Activated T-cell treated with anti-CD3 and anti-CD28 coated beads, Interleukin-2, amount 50 U/mL, for 4 hours (primary cell): ENCODE measurements around the gene VASP. TPM values are rescaled to one million over a fixed set of nuclear protein-coding genes. Genes with fewer than 3 reads are reported as not detected.

Source experiments
- ATAC-seq, 2 donors: fragments of 200-7000 bp; cut with Tn5 transposase; one replicate each; pipeline ENCODE4 v1.10.0; 2021
- DNase-seq: peaks from one replicate; pipeline ENCODE4 v3.0.0-alpha.2; 2020
- H3K27me3 Mint-ChIP-seq: one replicate; pipeline ENCODE4 v1.8.0; 2021; ENCODE audit warnings: low read depth, mixed read lengths
- H3K36me3 Mint-ChIP-seq: one replicate; pipeline ENCODE4 v1.8.0; 2022; ENCODE audit warnings: mixed read lengths; ENCODE audit not compliant: insufficient read depth
- H3K4me1 Mint-ChIP-seq: one replicate; pipeline ENCODE4 v1.8.0; 2021; ENCODE audit warnings: low read depth, mixed read lengths
- H3K4me3 Mint-ChIP-seq: one replicate; pipeline ENCODE4 v1.8.0; 2021; ENCODE audit warnings: mild to moderate bottlenecking, moderate library complexity, mixed read lengths
- H3K9me3 Mint-ChIP-seq: one replicate; pipeline ENCODE4 v1.8.0; 2021; ENCODE audit warnings: mixed read lengths
- total RNA-seq, 3 donors: library from RNA; stranded (reverse); gene quantifications; one replicate each; pipeline ENCODE4 v1.2.1, GENCODE V29; 2021

Gene VASP
- total RNA-seq, 3 donors from 2014 or later: 135 to 164 (median 157) TPM

DNA sequence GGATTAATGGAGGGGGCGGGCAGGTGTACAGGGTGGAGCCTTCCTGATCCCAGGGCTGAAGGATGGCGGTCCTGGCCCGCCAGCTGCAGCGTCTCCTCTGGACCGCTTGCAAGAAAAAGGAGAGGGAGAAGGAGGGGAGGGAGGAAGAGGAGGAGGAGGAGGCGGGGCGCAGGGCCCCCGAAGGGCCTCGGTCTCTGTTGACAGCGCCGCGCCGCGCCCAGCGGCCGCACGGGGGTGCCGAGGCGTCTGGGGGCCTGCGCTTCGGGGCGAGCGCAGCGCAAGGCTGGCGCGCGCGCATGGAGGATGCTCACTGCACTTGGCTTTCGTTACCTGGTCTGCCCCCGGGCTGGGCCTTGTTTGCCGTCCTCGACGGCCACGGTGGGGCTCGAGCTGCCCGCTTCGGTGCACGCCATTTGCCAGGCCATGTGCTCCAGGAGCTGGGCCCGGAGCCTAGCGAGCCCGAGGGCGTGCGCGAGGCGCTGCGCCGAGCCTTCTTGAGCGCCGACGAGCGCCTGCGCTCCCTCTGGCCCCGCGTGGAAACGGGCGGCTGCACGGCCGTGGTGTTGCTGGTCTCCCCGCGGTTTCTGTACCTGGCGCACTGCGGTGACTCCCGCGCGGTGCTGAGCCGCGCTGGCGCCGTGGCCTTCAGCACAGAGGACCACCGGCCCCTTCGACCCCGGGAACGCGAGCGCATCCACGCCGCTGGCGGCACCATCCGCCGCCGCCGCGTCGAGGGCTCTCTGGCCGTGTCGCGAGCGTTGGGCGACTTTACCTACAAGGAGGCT is 8.7 kb upstream of the VASP start, which contains the start of gene PPM1N:
TSS of gene PPM1N (plus strand) at position 33 of the 785 bp plus-strand sequence. CDS start at position 63, 30 bp downstream.
- ATAC-seq (peak; percentile 58 to 71), DNase-seq (peak; percentile 62)
- Mint-ChIP-seq H3K9me3 (no peaks in the 10 kb centered on the region), H3K4me3 (peak within 1 kb of the TSS; percentile 78), H3K36me3 (peaks cover 4% of the 10 kb centered on the region), H3K27me3 (peaks cover 15% of the 10 kb centered on the region), H3K4me1 (peaks cover 34% of the 10 kb centered on the region)

DNA sequence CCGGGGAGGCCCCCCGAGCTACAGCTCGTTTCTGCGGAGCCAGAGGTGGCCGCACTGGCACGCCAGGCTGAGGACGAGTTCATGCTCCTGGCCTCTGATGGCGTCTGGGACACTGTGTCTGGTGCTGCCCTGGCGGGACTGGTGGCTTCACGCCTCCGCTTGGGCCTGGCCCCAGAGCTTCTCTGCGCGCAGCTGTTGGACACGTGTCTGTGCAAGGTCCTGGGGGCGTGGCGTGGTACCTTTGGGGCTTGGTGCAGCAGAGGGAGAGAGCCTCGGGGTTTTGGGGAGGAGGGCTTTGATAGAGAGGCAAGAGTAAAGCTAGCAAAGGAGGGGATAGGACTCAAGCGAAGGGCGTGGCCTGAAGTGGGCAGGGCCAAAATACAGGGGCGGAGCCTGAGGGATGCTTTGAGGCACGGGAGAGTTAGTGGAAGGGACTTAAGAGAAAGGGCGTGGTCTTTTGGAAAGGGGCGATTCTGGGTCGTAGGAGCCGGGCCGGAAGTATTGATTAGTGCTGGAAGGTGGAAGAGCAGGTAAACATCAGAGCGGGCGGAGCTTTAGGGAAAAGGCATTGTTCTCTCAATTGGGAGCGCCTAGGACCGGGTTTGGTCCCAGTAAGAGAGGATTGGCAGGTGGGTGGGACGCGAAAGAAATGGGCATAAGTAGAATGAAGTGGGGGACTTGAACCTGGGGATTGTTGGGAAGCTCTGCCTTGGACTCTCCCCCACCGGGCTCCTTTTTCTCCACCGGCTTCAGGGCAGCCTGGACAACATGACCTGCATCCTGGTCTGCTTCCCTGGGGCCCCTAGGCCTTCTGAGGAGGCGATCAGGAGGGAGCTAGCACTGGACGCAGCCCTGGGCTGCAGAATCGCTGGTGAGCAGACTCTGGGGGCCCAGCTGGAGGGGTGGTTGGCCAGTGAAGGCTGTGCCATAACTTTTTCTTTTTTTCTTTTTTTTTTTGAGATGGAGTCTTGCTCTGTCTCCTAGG is 7.8 kb upstream of the VASP start:
- H3K4me3 Mint-ChIP-seq: peak overlapping the region; percentile 62
- ATAC-seq (peak; percentile 10 to 22), DNase-seq (peak; percentile 60)
- H3K27me3 Mint-ChIP-seq: peaks cover 11% of the 10 kb centered on the region
- H3K4me1 Mint-ChIP-seq: peaks cover 32% of the 10 kb centered on the region
- peaks cover 4% of the 10 kb centered on the region for H3K36me3 Mint-ChIP-seq
- H3K9me3 Mint-ChIP-seq: no peaks in the 10 kb centered on the region

DNA sequence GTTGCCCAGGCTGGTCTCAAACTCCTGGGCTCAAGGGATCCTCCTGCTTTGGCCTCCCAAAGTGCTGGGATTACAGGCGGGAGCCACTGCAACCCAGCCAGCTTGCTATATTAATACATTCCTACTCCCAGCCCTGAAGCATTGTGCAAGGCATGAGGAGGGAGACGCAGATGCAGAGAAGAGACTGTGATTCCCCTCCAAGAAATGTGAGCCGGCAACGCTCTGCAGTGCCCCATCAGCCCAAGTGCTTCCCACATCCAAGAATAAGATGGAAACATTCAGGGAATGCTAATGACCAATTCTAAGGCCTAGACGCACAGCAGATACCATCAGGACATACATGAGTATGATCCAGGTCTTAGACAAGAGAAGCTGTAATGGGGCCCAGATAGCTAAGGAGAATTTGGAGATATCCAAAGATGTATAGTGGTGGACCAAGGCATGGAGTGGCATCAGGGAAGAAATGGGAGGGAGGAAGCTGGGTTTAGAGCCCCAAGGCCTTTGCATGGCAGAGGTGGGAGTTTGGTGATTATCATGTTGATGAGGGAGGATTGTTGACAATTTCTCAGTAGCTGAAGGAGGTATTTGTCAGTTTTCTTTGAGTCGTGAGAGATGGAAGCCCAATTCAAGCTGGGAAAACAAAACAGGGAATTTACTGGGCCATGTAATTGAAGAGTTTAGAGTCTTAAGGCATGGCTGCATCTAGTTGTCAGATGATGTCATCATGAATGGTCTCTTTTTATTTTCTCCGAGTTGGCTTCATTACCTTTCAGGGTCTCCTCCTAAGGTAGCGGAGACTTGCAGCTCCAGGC is 6.2 kb upstream of the VASP start:
- Mint-ChIP-seq H3K36me3 (peaks cover 4% of the 10 kb centered on the region), H3K4me1 (peaks cover 35% of the 10 kb centered on the region), H3K27me3 (peaks cover 2% of the 10 kb centered on the region), H3K4me3 (no peak overlapping the region), H3K9me3 (no peaks in the 10 kb centered on the region)
- DNase-seq: no peak
- ATAC-seq: no peak

DNA sequence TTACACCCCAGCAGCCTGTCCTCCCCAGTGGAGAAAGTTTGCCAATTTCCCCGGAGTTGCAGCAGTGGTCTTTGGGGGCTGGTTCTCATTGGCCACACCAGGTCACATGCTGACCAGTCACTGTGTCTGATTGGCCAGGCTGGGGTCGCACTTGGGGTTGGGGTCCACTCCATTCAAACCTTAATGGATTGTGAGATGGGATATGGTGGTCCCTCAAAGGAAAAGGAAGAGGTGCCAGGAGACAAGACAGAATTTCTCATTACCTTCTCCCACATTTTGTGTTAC is 5.6 kb upstream of the VASP start:
- H3K4me1 Mint-ChIP-seq: peaks cover 37% of the 10 kb centered on the region
- H3K27me3 Mint-ChIP-seq: peaks cover 2% of the 10 kb centered on the region
- H3K36me3 Mint-ChIP-seq: peaks cover 4% of the 10 kb centered on the region
- no peak for DNase-seq
- no peak for ATAC-seq
- H3K4me3 Mint-ChIP-seq: no peak overlapping the region
- H3K9me3 Mint-ChIP-seq: no peaks in the 10 kb centered on the region

DNA sequence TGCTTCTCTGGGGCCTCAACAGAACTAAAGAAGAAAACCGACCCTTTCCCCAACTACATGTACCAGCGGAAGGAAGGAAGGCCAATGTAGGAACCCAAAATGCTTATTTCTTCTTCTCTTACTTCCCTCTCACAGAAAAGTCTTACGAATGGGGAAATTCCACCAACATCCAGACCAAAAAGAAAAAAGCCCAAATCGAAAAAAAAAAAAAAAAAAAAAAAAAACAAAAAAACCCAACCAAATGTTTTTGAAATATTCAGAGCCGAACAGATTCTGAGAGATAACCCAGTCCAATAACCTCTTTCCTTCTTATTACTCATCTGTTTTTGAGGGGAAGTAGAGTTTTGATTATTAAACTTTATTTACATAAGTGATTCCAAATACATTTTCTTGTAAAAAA is 5.2 kb upstream of the VASP start:
- no peak for ATAC-seq
- H3K4me1 Mint-ChIP-seq: peaks cover 35% of the 10 kb centered on the region
- H3K4me3 Mint-ChIP-seq: no peak overlapping the region
- H3K27me3 Mint-ChIP-seq: peaks cover 2% of the 10 kb centered on the region
- DNase-seq: no peak
- H3K36me3 Mint-ChIP-seq: peaks cover 4% of the 10 kb centered on the region
- no peaks in the 10 kb centered on the region for H3K9me3 Mint-ChIP-seq

DNA sequence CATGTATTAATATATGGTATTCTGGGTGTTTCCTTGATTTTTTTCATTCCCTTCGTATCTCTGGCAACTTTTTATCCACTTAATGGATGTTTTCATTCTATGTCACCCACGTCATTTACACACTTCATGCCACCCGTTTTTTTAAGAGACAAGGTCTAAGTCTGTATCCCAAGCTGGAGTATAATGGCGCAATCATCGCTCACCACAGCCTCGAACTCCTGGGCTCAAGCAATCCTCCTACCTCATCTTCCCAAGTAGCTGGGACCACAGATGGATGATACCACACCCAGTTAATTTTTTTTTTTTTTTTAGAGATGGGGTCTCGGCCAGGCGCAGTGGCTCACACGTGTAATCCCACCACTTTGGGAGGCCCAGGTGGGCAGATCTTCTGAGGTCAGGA is 3.4 kb upstream of the VASP start:
- H3K36me3 Mint-ChIP-seq: peaks cover 4% of the 10 kb centered on the region
- no peak for DNase-seq

DNA sequence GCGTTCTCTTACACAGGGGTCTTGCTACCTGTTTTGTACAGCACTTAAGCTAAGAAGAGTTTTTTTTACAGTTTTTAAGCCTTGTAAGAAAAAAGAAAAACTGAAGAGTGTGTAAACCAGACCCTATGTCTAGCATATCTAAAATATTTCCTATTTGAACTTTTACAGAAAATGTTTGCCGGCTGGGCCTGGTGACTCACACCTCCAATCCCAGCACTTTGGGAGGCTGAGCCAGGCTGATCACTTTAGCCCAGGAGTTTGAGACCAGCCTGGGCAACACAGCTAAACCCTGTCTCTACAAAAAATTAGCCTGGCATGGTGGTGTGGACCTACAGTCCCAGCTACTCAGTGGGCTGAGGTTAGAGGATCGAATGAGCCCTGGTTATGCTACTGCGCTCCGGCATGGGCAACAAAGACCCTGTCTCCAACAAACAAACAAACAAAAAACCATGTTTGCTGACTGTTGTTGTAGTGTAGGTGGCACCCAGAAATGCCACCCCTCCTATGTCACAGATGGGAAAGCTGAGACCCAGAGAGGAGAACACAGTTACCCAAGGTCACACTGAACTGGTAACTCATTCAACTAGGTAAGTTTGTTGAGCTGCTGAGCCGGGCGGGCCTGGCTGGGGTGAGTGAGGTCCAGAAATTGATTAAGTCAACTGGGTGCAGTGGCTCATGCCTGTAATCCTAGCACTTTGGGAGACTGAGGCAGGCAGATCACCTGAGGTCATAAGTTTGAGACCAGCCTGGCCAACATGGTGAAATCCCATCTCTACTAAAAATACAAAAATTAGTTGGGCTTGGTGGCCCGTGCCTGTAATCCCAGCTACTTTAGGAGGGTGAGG is 1.9 kb upstream of the VASP start:
- Mint-ChIP-seq H3K27me3 (no peaks in the 10 kb centered on the region), H3K36me3 (peaks cover 4% of the 10 kb centered on the region), H3K4me1 (peaks cover 28% of the 10 kb centered on the region), H3K9me3 (no peaks in the 10 kb centered on the region), H3K4me3 (peak overlapping the region; percentile 75)
- ATAC-seq (no peak), DNase-seq (no peak)

More for the DNA sequence above, 3.4 kb upstream of the VASP start:
- Mint-ChIP-seq H3K4me1 (peaks cover 25% of the 10 kb centered on the region), H3K27me3 (peaks cover 2% of the 10 kb centered on the region), H3K9me3 (no peaks in the 10 kb centered on the region), H3K4me3 (no peak overlapping the region)
- ATAC-seq: no peak

DNA sequence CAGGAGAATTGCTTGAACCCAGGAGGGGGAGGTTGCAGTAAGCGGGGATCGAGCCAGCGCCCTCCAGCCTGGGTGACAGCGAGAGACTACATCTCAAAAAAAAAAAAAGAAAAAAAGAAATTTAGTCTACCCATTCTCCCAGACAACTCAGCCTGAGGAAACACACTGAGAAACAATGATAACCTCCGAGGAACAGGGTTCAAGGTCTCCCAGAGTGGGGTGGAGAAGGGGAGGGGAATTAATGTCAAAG is 1.4 kb upstream of the VASP start:
- peaks cover 4% of the 10 kb centered on the region for H3K36me3 Mint-ChIP-seq
- ATAC-seq (no peak), DNase-seq (no peak)
- H3K27me3 Mint-ChIP-seq: no peaks in the 10 kb centered on the region
- H3K9me3 Mint-ChIP-seq: no peaks in the 10 kb centered on the region
- H3K4me3 Mint-ChIP-seq: peak overlapping the region; percentile 75
- peaks cover 29% of the 10 kb centered on the region for H3K4me1 Mint-ChIP-seq

DNA sequence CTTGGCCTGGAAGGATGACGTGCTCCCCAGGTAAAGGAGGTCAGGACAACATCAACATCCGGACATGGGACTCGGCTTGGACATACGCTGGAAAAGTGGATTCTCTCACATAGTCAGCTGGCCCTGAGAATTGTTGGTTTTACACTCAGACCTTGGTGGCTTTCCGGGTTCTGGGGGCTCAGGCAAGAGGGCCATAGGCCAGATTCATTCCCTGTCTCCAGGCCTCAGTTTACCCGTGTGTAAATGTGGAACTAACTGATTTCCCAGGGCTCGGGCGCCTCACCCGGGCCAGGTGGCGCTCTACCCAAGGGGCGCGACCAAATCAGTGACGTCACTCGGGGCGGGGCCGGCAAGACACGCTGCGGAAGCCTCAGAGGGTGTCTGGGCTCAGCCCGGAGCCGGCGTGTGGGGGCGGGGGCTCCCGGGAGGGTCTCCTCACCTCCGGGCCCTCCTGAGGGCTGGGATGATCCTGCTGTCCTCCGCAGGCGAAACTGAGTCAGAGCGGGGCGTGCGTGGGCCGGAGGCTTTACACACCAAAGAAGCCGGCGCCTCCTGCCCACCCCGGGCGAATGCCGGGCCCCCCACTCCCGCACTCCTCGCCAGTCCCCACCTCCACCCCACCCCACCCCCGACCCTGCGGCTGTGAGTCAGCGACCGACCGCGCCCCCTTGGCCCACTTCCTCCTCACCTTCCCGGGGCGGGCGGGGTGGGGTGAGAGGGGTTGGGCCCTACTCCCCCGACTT is 862 bp upstream of the VASP start:
- no peaks in the 10 kb centered on the region for H3K27me3 Mint-ChIP-seq
- peaks cover 34% of the 10 kb centered on the region for H3K4me1 Mint-ChIP-seq
- H3K4me3 Mint-ChIP-seq: peak overlapping the region; percentile 89
- peak; percentile 100 for DNase-seq
- no peaks in the 10 kb centered on the region for H3K36me3 Mint-ChIP-seq
- no peaks in the 10 kb centered on the region for H3K9me3 Mint-ChIP-seq
- peak; percentile 79 to 80 for ATAC-seq

DNA sequence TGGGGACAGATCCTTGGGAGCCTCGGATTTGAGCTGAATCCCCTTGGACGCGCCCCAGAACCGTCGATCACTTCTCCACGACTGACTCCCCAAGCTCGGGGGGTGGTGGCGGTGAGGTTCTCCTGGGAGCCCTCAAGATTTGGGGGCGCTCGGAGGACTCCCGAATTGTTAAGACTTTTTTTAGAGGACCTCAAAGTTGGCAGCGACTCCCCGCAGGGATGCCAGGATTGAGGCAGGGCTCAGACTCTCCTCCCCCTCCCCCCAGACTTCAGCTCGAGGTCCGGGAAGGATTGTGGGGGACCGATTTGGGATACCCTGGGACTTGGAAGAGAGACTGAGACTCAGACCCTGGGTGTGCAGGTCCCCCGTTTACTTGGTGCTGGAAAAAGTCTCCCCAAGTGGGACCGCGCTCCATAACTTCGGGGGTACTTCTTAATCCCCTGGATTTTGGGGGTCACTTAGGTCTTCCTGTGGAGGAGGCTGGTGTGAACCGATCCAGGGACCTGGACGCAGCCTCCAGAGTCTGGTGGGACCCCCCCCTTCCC is 665 bp downstream of the VASP start:
- H3K4me1 Mint-ChIP-seq: peaks cover 41% of the 10 kb centered on the region
- H3K36me3 Mint-ChIP-seq: no peaks in the 10 kb centered on the region
- no peaks in the 10 kb centered on the region for H3K27me3 Mint-ChIP-seq
- H3K9me3 Mint-ChIP-seq: no peaks in the 10 kb centered on the region
- DNase-seq (no peak), ATAC-seq (no peak)
- peak overlapping the region; percentile 88 for H3K4me3 Mint-ChIP-seq

DNA sequence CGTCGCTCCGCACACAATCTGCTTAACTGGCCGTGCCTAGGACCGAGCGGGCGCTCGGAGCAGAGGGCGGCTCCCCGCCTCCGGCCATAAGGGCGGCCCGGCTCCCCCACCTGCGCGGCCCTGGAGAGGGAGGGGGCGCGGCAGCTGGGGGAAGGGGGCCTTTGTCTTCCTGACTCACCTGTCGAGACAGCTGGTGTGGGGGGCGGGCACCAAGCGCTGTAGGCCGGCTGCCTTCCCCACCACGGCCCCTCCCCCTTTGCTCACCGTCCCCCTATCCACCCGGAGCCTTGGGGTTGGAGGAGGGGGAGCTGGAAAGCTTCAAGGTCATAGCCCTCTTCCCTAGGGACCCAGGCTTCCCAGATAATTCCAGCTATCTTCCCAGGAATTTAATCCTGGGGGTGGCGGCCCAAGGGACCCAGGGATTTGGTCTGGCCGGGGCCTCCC is 1.2 kb downstream of the VASP start:
- Mint-ChIP-seq H3K9me3 (no peaks in the 10 kb centered on the region), H3K4me1 (peaks cover 46% of the 10 kb centered on the region), H3K36me3 (no peaks in the 10 kb centered on the region), H3K4me3 (peak overlapping the region; percentile 88), H3K27me3 (no peaks in the 10 kb centered on the region)
- ATAC-seq: no peak
- DNase-seq: peak; percentile 52

DNA sequence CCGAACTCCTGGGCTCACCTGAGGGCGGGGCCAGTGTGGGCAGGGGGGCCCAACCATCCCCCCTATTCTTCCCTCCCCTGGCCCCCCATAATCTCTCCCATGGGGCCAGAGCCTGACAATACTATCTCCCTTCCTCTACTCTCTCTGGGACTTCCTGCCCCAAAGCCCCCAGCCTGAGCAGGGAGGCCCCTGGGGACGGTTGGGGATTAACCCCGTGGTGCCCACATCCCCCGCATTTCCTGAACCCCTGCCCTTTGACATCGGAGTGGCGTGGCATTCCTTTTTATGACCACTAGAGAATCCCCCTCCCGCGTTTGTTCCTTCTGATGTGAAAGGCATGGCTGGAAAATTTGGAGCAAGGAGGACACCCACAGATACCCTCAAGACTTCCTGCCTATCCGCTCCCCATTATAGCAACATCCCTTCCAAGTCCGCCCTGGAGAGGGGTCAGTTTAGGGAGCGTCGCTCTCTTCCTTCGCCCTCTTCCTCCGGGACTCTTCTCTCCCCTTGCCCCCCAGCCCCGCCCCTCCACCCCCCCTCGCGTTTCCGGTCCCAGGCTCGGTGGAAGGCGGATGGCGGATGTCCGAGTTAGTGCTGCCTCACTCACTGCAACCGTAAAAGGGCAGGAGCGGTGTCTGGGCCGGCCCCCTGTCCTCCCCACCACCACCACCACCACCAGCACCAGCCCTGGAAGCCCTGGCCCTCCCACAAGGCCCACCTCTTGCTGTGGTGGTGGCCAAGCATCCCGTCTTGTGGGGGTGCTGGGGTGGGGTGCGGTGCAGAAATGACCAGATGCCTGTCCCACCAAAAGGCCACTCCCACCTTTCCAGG is 1.8 kb downstream of the VASP start:
- H3K4me1 Mint-ChIP-seq: peaks cover 52% of the 10 kb centered on the region
- no peaks in the 10 kb centered on the region for H3K9me3 Mint-ChIP-seq
- no peak for DNase-seq
- peaks cover 3% of the 10 kb centered on the region for H3K36me3 Mint-ChIP-seq
- no peak for ATAC-seq
- peak overlapping the region; percentile 88 for H3K4me3 Mint-ChIP-seq
- no peaks in the 10 kb centered on the region for H3K27me3 Mint-ChIP-seq
